PC-3 (cell line): Measurements from ENCODE around the gene RSPRY1. TPM values are rescaled to one million over a fixed set of nuclear protein-coding genes. Genes with fewer than 3 reads are reported as not detected.

Experiments used
- ATAC-seq: fragments of 200-7000 bp; cut with Tn5 transposase; 2 replicates; pipeline ENCODE4 v1.9.1; 2020; ENCODE audit warnings: mild to moderate bottlenecking, moderate library complexity
- BruUV-seq: library from RNA; stranded (reverse); fragments of 400-500 nt; replicated peaks from 2 replicates; lab custom pipeline; 2021; lab: Mats Ljungman, UMichigan
- CTCF ChIA-PET: fragments of 300-600 bp; sonication (Branson Sonifier 250); formaldehyde crosslinking; loops from one replicate; lab custom pipeline; 2022; ENCODE audit warnings: antibody characterized with exemption; lab: Charles Lee
- POLR2A ChIA-PET: fragments of 300-600 bp; sonication (Branson Sonifier 250); formaldehyde crosslinking; loops from one replicate; lab custom pipeline; 2022; ENCODE audit warnings: antibody characterized with exemption; ENCODE audit not compliant: unreplicated experiment; lab: Charles Lee
- DNase-seq: peaks from one replicate; pipeline ENCODE4 v3.0.0-alpha.2; 2015
- H2AFZ ChIP-seq: fragments of 300-600 bp; sonication (generic); 2 replicates; pipeline ENCODE4 v1.6.0; 2016; ENCODE audit warnings: antibody characterized with exemption, low read length
- H3F3A ChIP-seq: fragments of 300-600 bp; sonication (generic); one replicate; pipeline ENCODE4 v1.6.0; 2017; ENCODE audit warnings: antibody characterized with exemption, low read length, control low read depth, mild to moderate bottlenecking; ENCODE audit not compliant: unreplicated experiment
- H3K27ac ChIP-seq: fragments of 300-600 bp; sonication (generic); 2 replicates; pipeline ENCODE4 v1.5.1; 2016; ENCODE audit warnings: mild to moderate bottlenecking, low read length
- H3K27me3 ChIP-seq: fragments of 300-600 bp; sonication (generic); 2 replicates; pipeline ENCODE4 v1.6.1; 2016; ENCODE audit warnings: low read length, mixed read lengths
- H3K36me3 ChIP-seq: fragments of 300-600 bp; sonication (generic); 2 replicates; pipeline ENCODE4 v1.6.1; 2016; ENCODE audit warnings: low read depth, mixed run types, low read length, mixed read lengths
- H3K4me1 ChIP-seq: fragments of 300-600 bp; sonication (generic); 2 replicates; pipeline ENCODE4 v1.5.1; 2016; ENCODE audit warnings: low read length; ENCODE audit not compliant: insufficient read depth
- H3K4me2 ChIP-seq: fragments of 300-600 bp; sonication (generic); 2 replicates; pipeline ENCODE4 v1.6.0; 2016; ENCODE audit warnings: low read length
- H3K4me3 ChIP-seq: fragments of 300-600 bp; sonication (generic); 2 replicates; pipeline ENCODE4 v1.5.1; 2016; ENCODE audit warnings: mild to moderate bottlenecking, low read length, mixed read lengths
- H3K79me2 ChIP-seq: fragments of 300-600 bp; sonication (generic); 2 replicates; pipeline ENCODE4 v1.6.1; 2017; ENCODE audit warnings: low read length, mixed read lengths
- H3K9ac ChIP-seq: fragments of 300-600 bp; sonication (generic); 2 replicates; pipeline ENCODE4 v1.6.0; 2016; ENCODE audit warnings: mild to moderate bottlenecking, low read length
- H3K9me2 ChIP-seq: fragments of 300-600 bp; sonication (generic); replicated peaks from 2 replicates; pipeline ENCODE4 v1.6.1; 2016; ENCODE audit warnings: mixed run types, low read length, mixed read lengths
- H3K9me3 ChIP-seq: fragments of 300-600 bp; sonication (generic); 2 replicates; pipeline ENCODE4 v1.6.1; 2016; ENCODE audit warnings: low read length, mixed read lengths
- H4K20me1 ChIP-seq: fragments of 300-600 bp; sonication (generic); 2 replicates; pipeline ENCODE4 v1.6.1; 2016; ENCODE audit warnings: low read length, mixed read lengths
- CTCF ChIP-seq: fragments of 300-600 bp; sonication (generic); conservative IDR thresholded peaks from 2 replicates; pipeline ENCODE4 v1.5.1; 2017; ENCODE audit warnings: antibody characterized with exemption, low read depth, mild to moderate bottlenecking, low read length
- EZH2 ChIP-seq: fragments of 300-600 bp; sonication (generic); IDR thresholded peaks from one replicate; pipeline ENCODE4 v1.6.1; 2017; ENCODE audit warnings: antibody characterized with exemption, mild to moderate bottlenecking, low read length; ENCODE audit not compliant: unreplicated experiment
- EZH2phosphoT487 ChIP-seq: fragments of 300-600 bp; sonication (generic); IDR thresholded peaks from 2 replicates; pipeline ENCODE4 v1.6.1; 2018; ENCODE audit warnings: mild to moderate bottlenecking, antibody characterized with exemption, low read length, borderline replicate concordance
- intact Hi-C: fragments of 100-400 bp; cut with micrococcal nuclease; formaldehyde crosslinking; loops from 2 replicates; pipeline ENCODE4 v1.9.0; 2023
- total RNA-seq: library from RNA; depleted of rRNA; stranded (reverse); fragments of >200 nt; gene quantifications from 2 replicates; pipeline ENCODE4 v1.2.3, GENCODE V29; 2014

RSPRY1 gene
- total RNA-seq, 1 experiment from 2014 or later = 17.5 TPM

- no peaks in the 10 kb centered on the region for H3K79me2 ChIP-seq
- H3K27me3 ChIP-seq = no peaks in the 10 kb centered on the region
- H3K4me2 ChIP-seq = no peak overlapping the region
- TF ChIP-seq EZH2 (no peak), CTCF (no peak), EZH2phosphoT487 (no peak)
- no TSS peak for BruUV-seq
- H3K9me3 ChIP-seq = no peaks in the 10 kb centered on the region
- no peak overlapping the region for H2AFZ ChIP-seq
- no peak overlapping the region for H3K27ac ChIP-seq
- no peaks in the 10 kb centered on the region for H3K36me3 ChIP-seq
- no peaks in the 10 kb centered on the region for H3F3A ChIP-seq
- ChIA-PET CTCF (no interaction called here), POLR2A (no interaction called here)
- intact Hi-C loops = no loop called here
- H3K9ac ChIP-seq = no peak overlapping the region
- no peak for ATAC-seq
- no peaks in the 10 kb centered on the region for H4K20me1 ChIP-seq
- peaks cover 6% of the 10 kb centered on the region; the same call in 1 of the 2 replicates for H3K4me1 ChIP-seq
- no peak for DNase-seq
- no peaks in the 10 kb centered on the region for H3K9me2 ChIP-seq
- no peak overlapping the region for H3K4me3 ChIP-seq
These were observed 84.9 kb downstream of the RSPRY1 start for GRCh38 chr16:57271063-57271345.

- Histone ChIP-seq H3K4me1 (peaks cover 7% of the 10 kb centered on the region), H2AFZ (no peak overlapping the region)
These were observed 85.9 kb downstream of the RSPRY1 start for GRCh38 chr16:57271867-57272495.

More at GRCh38 chr16:57271867-57272495, 85.9 kb downstream of the RSPRY1 start:
- ChIA-PET POLR2A (no interaction called here), CTCF (no interaction called here)
- Histone ChIP-seq H3K9ac (no peak overlapping the region), H3K9me3 (no peaks in the 10 kb centered on the region), H3K36me3 (no peaks in the 10 kb centered on the region), H3K9me2 (no peaks in the 10 kb centered on the region), H3F3A (peaks cover 3% of the 10 kb centered on the region), H4K20me1 (no peaks in the 10 kb centered on the region), H3K27me3 (no peaks in the 10 kb centered on the region), H3K4me2 (no peak overlapping the region), H3K79me2 (no peaks in the 10 kb centered on the region), H3K27ac (no peak overlapping the region), H3K4me3 (no peak overlapping the region)
- intact Hi-C loops = no loop called here
- BruUV-seq = no TSS peak
- ATAC-seq = no peak
- TF ChIP-seq EZH2phosphoT487 (no peak), EZH2 (no peak), CTCF (no peak)
- no peak for DNase-seq
